OCI-LY3 (cell line): ENCODE measurements around the gene TPGS1.

Source experiments
- EZH2phosphoT487 ChIP-seq: fragments of 200-600 bp; shearing (Covaris generic); IDR thresholded peaks from 2 replicates; pipeline ENCODE4 v1.6.1; 2018; ENCODE audit warnings: antibody characterized with exemption, mixed run types, low read depth
- TF ChIP-seq, protein P1 (sequence below): fragments of 200-600, 300-600 bp; sonication (generic); IDR thresholded peaks from 2 replicates; pipeline ENCODE4 v1.5.1; 2014; ENCODE audit warnings: antibody characterized with exemption, low read length, low read depth

DNA sequence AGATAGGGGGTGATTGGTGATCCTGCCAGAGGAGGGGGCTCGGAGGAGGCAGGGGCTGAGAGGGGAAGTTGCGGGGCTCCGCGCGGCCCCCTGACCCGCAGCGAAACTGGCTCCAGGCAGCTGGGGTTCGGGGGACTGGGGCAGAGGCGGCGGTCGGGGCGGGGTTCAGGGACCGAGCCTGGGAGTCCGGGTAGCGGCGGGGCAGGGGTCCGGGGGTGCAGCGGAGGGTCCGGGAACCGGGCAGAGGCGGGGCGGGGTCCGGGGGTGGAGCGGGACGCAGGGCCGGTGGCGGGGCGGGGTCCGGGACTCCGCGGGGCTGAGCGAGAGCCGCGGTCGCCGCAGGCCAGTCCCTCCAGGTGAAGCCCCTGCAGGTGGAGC, 9.8 kb upstream of the TPGS1 start:
- TF ChIP-seq, protein P1, sequence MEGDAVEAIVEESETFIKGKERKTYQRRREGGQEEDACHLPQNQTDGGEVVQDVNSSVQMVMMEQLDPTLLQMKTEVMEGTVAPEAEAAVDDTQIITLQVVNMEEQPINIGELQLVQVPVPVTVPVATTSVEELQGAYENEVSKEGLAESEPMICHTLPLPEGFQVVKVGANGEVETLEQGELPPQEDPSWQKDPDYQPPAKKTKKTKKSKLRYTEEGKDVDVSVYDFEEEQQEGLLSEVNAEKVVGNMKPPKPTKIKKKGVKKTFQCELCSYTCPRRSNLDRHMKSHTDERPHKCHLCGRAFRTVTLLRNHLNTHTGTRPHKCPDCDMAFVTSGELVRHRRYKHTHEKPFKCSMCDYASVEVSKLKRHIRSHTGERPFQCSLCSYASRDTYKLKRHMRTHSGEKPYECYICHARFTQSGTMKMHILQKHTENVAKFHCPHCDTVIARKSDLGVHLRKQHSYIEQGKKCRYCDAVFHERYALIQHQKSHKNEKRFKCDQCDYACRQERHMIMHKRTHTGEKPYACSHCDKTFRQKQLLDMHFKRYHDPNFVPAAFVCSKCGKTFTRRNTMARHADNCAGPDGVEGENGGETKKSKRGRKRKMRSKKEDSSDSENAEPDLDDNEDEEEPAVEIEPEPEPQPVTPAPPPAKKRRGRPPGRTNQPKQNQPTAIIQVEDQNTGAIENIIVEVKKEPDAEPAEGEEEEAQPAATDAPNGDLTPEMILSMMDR = no peak
- no peak for TF ChIP-seq EZH2phosphoT487
